B cell (primary cell): Measurements from ENCODE around the gene TTLL1. TPM values are rescaled to one million over a fixed set of nuclear protein-coding genes. Genes with fewer than 3 reads are reported as not detected.

Source experiments
- ATAC-seq: fragments of 200-7000 bp; cut with Tn5 transposase; one replicate; pipeline ENCODE4 v1.10.0; 2021; ENCODE audit warnings: low read depth, mild to moderate bottlenecking, moderate number of reproducible peaks, moderate library complexity
- CTCF ChIA-PET: fragments of 350-600 bp; sonication (Branson Sonifier 250); formaldehyde crosslinking; loops from one replicate; lab custom pipeline; 2021; ENCODE audit warnings: antibody characterized with exemption, inconsistent platforms; lab: Charles Lee
- POLR2A ChIA-PET: fragments of 350-600 bp; sonication (Branson Sonifier 250); formaldehyde crosslinking; loops from one replicate; lab custom pipeline; 2021; ENCODE audit warnings: antibody characterized with exemption; lab: Charles Lee
- DNase-seq: peaks from one replicate; pipeline ENCODE4 v3.0.0; 2013
- H2AFZ ChIP-seq: 2 replicates; pipeline ENCODE4 v1.6.1; 2012; ENCODE audit warnings: mild to moderate bottlenecking, low read depth, low read length; ENCODE audit not compliant: insufficient read depth, poor library complexity, severe bottlenecking
- H3K27ac ChIP-seq, 2 donors: 1 replicate in 1 of 2; 2 replicates in 1 of 2; pipeline ENCODE4 v1.5.1; 2012 to 2013; ENCODE audit warnings: low read length in 2 of 2, mild to moderate bottlenecking in 2 of 2, moderate library complexity in 1 of 2
- H3K27me3 ChIP-seq, 4 experiments: fragments of 200-600 bp in 1 of 4; sonication (generic) in 1 of 4; replicated peaks in 1 of 4; 1 replicate in 2 of 4; 2 replicates in 2 of 4; pipeline versions ENCODE4 v1.6.1 to v1.7.0; 2013 to 2016; ENCODE audit warnings: low read length in 3 of 4, mild to moderate bottlenecking in 2 of 4, mixed read lengths in 1 of 4, moderate library complexity in 1 of 4; ENCODE audit not compliant: insufficient read depth in 4 of 4, control insufficient read depth in 3 of 4; ENCODE audit errors: control extremely low read depth in 1 of 4
- H3K36me3 ChIP-seq, 2 experiments: replicated peaks in 1 of 2; 1 replicate in 1 of 2; 2 replicates in 1 of 2; pipeline versions ENCODE4 v1.6.1 to v1.7.1; 2013; ENCODE audit warnings: low read length in 1 of 2; ENCODE audit not compliant: insufficient read depth in 2 of 2, control insufficient read depth in 1 of 2; ENCODE audit errors: control extremely low read depth in 1 of 2, extremely low read depth in 1 of 2
- H3K4me1 ChIP-seq, 2 donors: fragments of 200-600 bp in 1 of 2; sonication (generic) in 1 of 2; 1 replicate in 1 of 2; 2 replicates in 1 of 2; pipeline versions ENCODE4 v1.5.1 to v1.6.1; 2013 to 2017; ENCODE audit warnings: low read length in 2 of 2; ENCODE audit not compliant: control insufficient read depth in 2 of 2, insufficient read depth in 2 of 2
- H3K4me2 ChIP-seq: replicated peaks from 2 replicates; pipeline ENCODE3; 2012; ENCODE audit warnings: mild to moderate bottlenecking, low read depth, low read length; ENCODE audit not compliant: poor library complexity, severe bottlenecking
- H3K4me3 ChIP-seq, 5 experiments: fragments of 200-600 bp in 1 of 5; sonication (generic) in 1 of 5; 1 replicate in 3 of 5; 2 replicates in 2 of 5; pipeline versions ENCODE4 v1.5.1 to v1.7.0; 2011 to 2016; ENCODE audit warnings: low read length in 4 of 5, mild to moderate bottlenecking in 4 of 5, low read depth in 2 of 5, control low read depth in 1 of 5, moderate library complexity in 1 of 5; ENCODE audit not compliant: insufficient read depth in 1 of 5; ENCODE audit errors: control extremely low read depth in 1 of 5, extremely low read depth in 1 of 5
- H3K79me2 ChIP-seq: fragments of 200-600 bp; sonication (generic); one replicate; pipeline ENCODE4 v1.6.0; 2016; ENCODE audit warnings: low read length; ENCODE audit not compliant: control insufficient read depth, insufficient read depth
- H3K9ac ChIP-seq: fragments of 200-600 bp; sonication (generic); 2 replicates; pipeline ENCODE4 v1.6.1; 2017; ENCODE audit warnings: mild to moderate bottlenecking, low read length, moderate library complexity
- H3K9me3 ChIP-seq, 3 donors: one replicate each; pipeline versions ENCODE4 v1.6.1 to v1.7.1; 2013; ENCODE audit warnings: low read length in 2 of 3; ENCODE audit not compliant: control insufficient read depth in 2 of 3, insufficient read depth in 1 of 3; ENCODE audit errors: control extremely low read depth in 1 of 3
- H4K20me1 ChIP-seq: 2 replicates; pipeline ENCODE4 v1.6.0; 2012; ENCODE audit warnings: mild to moderate bottlenecking, low read length; ENCODE audit not compliant: insufficient read depth, control insufficient read depth, poor library complexity, severe bottlenecking
- H3K27ac Mint-ChIP-seq: one replicate; pipeline ENCODE4 v1.8.0; 2021; ENCODE audit warnings: mixed read lengths
- H3K27me3 Mint-ChIP-seq: one replicate; pipeline ENCODE4 v1.8.0; 2021; ENCODE audit warnings: mixed read lengths
- H3K4me1 Mint-ChIP-seq: one replicate; pipeline ENCODE4 v1.8.0; 2021; ENCODE audit warnings: mixed read lengths
- H3K4me3 Mint-ChIP-seq: one replicate; pipeline ENCODE4 v1.8.0; 2021; ENCODE audit warnings: mixed read lengths
- H3K9me3 Mint-ChIP-seq: one replicate; pipeline ENCODE4 v1.8.0; 2022; ENCODE audit warnings: mixed read lengths; ENCODE audit not compliant: insufficient read depth
- EZH2 ChIP-seq: IDR thresholded peaks from 2 replicates; pipeline ENCODE4 v1.6.1; 2012; ENCODE audit warnings: borderline replicate concordance, low read depth, mild to moderate bottlenecking, moderate library complexity, low read length; ENCODE audit not compliant: insufficient read depth, poor library complexity, severe bottlenecking
- WGBS: methylation state at CpG from one replicate; pipeline ENCODE4 v1.1.5; 2013; ENCODE audit warnings: missing lambda C conversion rate; ENCODE audit not compliant: insufficient coverage; 5-methylcytosine and 5-hydroxymethylcytosine counted together
- intact Hi-C: fragments of 100-400 bp; cut with micrococcal nuclease; formaldehyde crosslinking; loops from one replicate; pipeline ENCODE4 v1.10.0; 2022
- polyA plus RNA-seq: library from polyadenylated mRNA; depleted of rRNA; stranded (reverse); fragments of >200 nt; gene quantifications from 2 replicates; pipeline ENCODE4 v1.2.3, GENCODE V29; 2012
- total RNA-seq, 2 donors: library from RNA; stranded (reverse); fragments of 120-200 nt in 1 of 2; gene quantifications; 1 replicate in 1 of 2; 2 replicates in 1 of 2; pipeline versions ENCODE4 v1.2.3 to v1.2.4, GENCODE V29; 2013 to 2022
- TF ChIP-seq, protein P1 (sequence below): fragments of 200-600 bp; IDR thresholded peaks from one replicate; pipeline ENCODE4 v1.8.0; 2022; ENCODE audit warnings: antibody characterized with exemption, mild to moderate bottlenecking

Gene TTLL1
- total and polyA plus RNA-seq, 2 donors (not counting 1 experiment from before 2014, with no cell fraction given): 3.0 to 3.3 TPM

DNA sequence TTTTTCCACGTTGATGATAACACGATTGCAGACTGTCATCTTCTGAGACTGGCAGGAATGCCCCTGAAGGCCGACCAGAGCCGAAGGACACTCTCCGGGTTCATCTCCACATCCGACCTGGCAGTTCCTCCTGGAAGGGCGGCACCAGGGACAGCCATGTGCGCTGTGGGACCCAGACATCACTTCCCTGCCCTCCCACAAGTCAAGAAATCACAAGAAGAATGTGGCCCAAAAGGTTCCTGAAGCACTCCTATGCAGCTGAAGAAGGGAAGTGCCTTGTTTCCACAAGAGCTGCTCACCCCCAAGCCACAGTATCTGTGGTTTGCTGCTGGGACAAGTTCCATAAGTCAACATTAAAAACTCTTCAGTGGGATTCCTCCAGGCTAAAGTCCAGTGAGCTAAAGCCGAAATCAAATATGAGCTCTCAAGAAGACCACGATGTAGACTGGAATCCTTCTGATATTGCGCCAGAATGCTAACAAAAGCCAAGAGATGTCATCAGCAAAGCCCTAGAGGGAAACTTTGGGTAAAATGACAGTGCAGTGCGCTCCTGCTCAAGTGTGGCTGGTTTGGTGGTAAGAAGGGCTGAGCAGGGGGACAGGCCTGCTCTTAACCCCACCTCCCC lies 95.4 kb downstream of the TTLL1 start:
- Histone ChIP-seq H3K79me2 (peaks cover 92% of the 10 kb centered on the region), H3K9me3 (peaks cover 0 to 12% (median 4%) of the 10 kb centered on the region in 3 donors), H3K9ac (no peak overlapping the region), H3K4me2 (no peak overlapping the region), H2AFZ (no peak overlapping the region), H3K4me1 (peaks cover 18 to 50% of the 10 kb centered on the region in 2 donors), H3K27me3 (no peaks in the 10 kb centered on the region), H3K36me3 (peaks cover 0 to 5% of the 10 kb centered on the region in 2 experiments), H4K20me1 (peaks cover 77% of the 10 kb centered on the region), H3K4me3 (no peak overlapping the region), H3K27ac (no peak overlapping the region)
- TF ChIP-seq EZH2: no peak
- TF ChIP-seq, protein P1, sequence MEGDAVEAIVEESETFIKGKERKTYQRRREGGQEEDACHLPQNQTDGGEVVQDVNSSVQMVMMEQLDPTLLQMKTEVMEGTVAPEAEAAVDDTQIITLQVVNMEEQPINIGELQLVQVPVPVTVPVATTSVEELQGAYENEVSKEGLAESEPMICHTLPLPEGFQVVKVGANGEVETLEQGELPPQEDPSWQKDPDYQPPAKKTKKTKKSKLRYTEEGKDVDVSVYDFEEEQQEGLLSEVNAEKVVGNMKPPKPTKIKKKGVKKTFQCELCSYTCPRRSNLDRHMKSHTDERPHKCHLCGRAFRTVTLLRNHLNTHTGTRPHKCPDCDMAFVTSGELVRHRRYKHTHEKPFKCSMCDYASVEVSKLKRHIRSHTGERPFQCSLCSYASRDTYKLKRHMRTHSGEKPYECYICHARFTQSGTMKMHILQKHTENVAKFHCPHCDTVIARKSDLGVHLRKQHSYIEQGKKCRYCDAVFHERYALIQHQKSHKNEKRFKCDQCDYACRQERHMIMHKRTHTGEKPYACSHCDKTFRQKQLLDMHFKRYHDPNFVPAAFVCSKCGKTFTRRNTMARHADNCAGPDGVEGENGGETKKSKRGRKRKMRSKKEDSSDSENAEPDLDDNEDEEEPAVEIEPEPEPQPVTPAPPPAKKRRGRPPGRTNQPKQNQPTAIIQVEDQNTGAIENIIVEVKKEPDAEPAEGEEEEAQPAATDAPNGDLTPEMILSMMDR: no peak
- Mint-ChIP-seq H3K9me3 (no peaks in the 10 kb centered on the region), H3K27me3 (no peaks in the 10 kb centered on the region), H3K27ac (peak overlapping the region; percentile 46), H3K4me3 (no peak overlapping the region), H3K4me1 (peaks cover 62% of the 10 kb centered on the region)
- DNase-seq (no peak), ATAC-seq (no peak)
- POLR2A ChIA-PET: interaction anchor here (0.6 kb wide), 1 partner anchor 129 kb away, joined by 3 read pairs; no protein-coding TSS in a partner anchor
- 85% methylated on average over 12 of the region's 12 CpGs for WGBS
- CTCF ChIA-PET: no interaction called here
- intact Hi-C loops: no loop called here

DNA sequence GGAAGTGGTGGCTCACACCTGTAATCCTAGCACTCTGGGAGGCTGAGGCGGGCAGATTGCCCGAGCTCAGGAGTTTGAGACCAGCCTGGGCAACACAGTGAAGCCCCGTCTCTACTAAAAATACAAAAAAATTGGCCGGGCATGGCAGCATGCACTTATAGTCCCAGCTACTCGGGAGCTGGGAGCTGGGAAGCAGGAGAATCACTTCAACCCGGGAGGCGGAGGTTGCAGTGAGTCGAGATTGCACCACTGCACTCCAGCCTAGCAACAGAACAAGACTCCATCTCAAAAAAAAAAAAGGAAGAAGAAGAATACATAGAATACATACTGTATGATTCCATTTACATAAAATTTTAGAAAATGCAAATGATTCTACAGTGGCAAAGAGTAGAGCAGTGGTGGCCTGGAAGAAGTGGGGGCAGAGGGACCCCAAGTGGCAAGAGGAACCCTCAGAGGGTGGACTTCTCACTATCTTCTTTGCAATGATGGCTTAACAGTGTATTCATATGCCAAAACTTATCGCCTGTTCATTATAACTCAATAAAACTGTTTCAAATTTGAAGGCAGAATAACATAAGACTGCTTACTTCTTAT lies 96.2 kb downstream of the TTLL1 start:
- Histone ChIP-seq H3K79me2 (peaks cover 92% of the 10 kb centered on the region), H3K9me3 (peaks cover 0 to 8% (median 4%) of the 10 kb centered on the region in 3 donors), H3K27me3 (no peaks in the 10 kb centered on the region), H2AFZ (no peak overlapping the region), H3K4me3 (no peak overlapping the region), H3K4me2 (no peak overlapping the region), H4K20me1 (peaks cover 81% of the 10 kb centered on the region), H3K36me3 (peaks cover 0 to 5% of the 10 kb centered on the region in 2 experiments), H3K27ac (no peak overlapping the region), H3K9ac (no peak overlapping the region), H3K4me1 (peaks cover 14 to 42% of the 10 kb centered on the region in 2 donors)
- H3K4me3 Mint-ChIP-seq: no peak overlapping the region
- no peak for TF ChIP-seq EZH2
- TF ChIP-seq, protein P1: no peak
- DNase-seq (no peak), ATAC-seq (no peak)
- 89% methylated on average over 2 of the region's 9 CpGs for WGBS
- no peaks in the 10 kb centered on the region for H3K27me3 Mint-ChIP-seq
- no peak overlapping the region for H3K27ac Mint-ChIP-seq
- CTCF ChIA-PET: no interaction called here
- peaks cover 57% of the 10 kb centered on the region for H3K4me1 Mint-ChIP-seq
- no peaks in the 10 kb centered on the region for H3K9me3 Mint-ChIP-seq
- POLR2A ChIA-PET: interaction anchor here (0.6 kb wide), 2 partner anchors 28 to 128 kb away, joined by 3 read pairs; no protein-coding TSS in a partner anchor
- intact Hi-C loops: no loop called here
